Lower lobe of right lung (tissue), 2 donors: ENCODE results near the gene ROPN1. TPM values are rescaled to one million over a fixed set of nuclear protein-coding genes. Genes with fewer than 3 reads are reported as not detected.
A peak's percentile ranks its signal among the peaks of the same experiment; 100 is the strongest.
"Not testable (repeated sequence)": the region's sequence is repeated elsewhere in the genome, so short reads cannot be mapped to it uniquely, and the experiment has no call there.

Experiments
- ATAC-seq, 2 donors: fragments of 200-7000 bp; cut with Tn5 transposase; one replicate each; pipeline ENCODE4 v1.9.1; 2020 to 2022; ENCODE audit warnings: mild to moderate bottlenecking in 2 of 2, moderate library complexity in 2 of 2
- DNase-seq: peaks from one replicate; pipeline ENCODE4 v3.0.0-alpha.2; 2020
- H3K27ac ChIP-seq: fragments of 200-600 bp; one replicate; pipeline ENCODE4 v1.8.0; 2022
- H3K27me3 ChIP-seq: fragments of 200-600 bp; one replicate; pipeline ENCODE4 v1.8.0; 2022; ENCODE audit warnings: low read depth
- H3K36me3 ChIP-seq: fragments of 200-600 bp; one replicate; pipeline ENCODE4 v1.8.0; 2022; ENCODE audit warnings: mild to moderate bottlenecking
- H3K4me1 ChIP-seq: fragments of 200-600 bp; one replicate; pipeline ENCODE4 v1.8.0; 2022
- H3K4me3 ChIP-seq: fragments of 200-600 bp; one replicate; pipeline ENCODE4 v1.8.0; 2022; ENCODE audit warnings: mild to moderate bottlenecking
- H3K9me3 ChIP-seq: fragments of 200-600 bp; one replicate; pipeline ENCODE4 v1.8.0; 2022
- intact Hi-C: fragments of 100-400 bp; cut with DNase I; formaldehyde crosslinking; loops from one replicate; pipeline ENCODE4 v1.11.0; 2022
- total RNA-seq: library from RNA; stranded (reverse); fragmentation: NEBNext Ultra II Directional; extraction: Animal tissue kit (Norgen Biotek cat#: 25700); gene quantifications from one replicate; pipeline ENCODE4 v1.2.1, GENCODE V29; 2021
- TF ChIP-seq, protein P1 (sequence below): fragments of 200-600 bp; IDR thresholded peaks from one replicate; pipeline ENCODE4 v1.8.0; 2022; ENCODE audit warnings: antibody characterized with exemption, mild to moderate bottlenecking
- donor health status: DM: no; HTN: yes; CAD: no; lungs with severe emphysema.

The ROPN1 gene
- total RNA-seq, 1 donor from 2014 or later, result not detected

- Histone ChIP-seq H3K27ac (no peak overlapping the region), H3K36me3 (no peaks in the 10 kb centered on the region), H3K9me3 (no peaks in the 10 kb centered on the region), H3K27me3 (peaks cover 4% of the 10 kb centered on the region), H3K4me1 (no peaks in the 10 kb centered on the region), H3K4me3 (no peak overlapping the region)
- TF ChIP-seq, protein P1, sequence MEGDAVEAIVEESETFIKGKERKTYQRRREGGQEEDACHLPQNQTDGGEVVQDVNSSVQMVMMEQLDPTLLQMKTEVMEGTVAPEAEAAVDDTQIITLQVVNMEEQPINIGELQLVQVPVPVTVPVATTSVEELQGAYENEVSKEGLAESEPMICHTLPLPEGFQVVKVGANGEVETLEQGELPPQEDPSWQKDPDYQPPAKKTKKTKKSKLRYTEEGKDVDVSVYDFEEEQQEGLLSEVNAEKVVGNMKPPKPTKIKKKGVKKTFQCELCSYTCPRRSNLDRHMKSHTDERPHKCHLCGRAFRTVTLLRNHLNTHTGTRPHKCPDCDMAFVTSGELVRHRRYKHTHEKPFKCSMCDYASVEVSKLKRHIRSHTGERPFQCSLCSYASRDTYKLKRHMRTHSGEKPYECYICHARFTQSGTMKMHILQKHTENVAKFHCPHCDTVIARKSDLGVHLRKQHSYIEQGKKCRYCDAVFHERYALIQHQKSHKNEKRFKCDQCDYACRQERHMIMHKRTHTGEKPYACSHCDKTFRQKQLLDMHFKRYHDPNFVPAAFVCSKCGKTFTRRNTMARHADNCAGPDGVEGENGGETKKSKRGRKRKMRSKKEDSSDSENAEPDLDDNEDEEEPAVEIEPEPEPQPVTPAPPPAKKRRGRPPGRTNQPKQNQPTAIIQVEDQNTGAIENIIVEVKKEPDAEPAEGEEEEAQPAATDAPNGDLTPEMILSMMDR, result no peak
- intact Hi-C loops, result no loop called here
- ATAC-seq (no peak), DNase-seq (no peak)
These were observed 27.4 kb upstream of the ROPN1 start for GRCh38 chr3:124019291-124019690.

DNA sequence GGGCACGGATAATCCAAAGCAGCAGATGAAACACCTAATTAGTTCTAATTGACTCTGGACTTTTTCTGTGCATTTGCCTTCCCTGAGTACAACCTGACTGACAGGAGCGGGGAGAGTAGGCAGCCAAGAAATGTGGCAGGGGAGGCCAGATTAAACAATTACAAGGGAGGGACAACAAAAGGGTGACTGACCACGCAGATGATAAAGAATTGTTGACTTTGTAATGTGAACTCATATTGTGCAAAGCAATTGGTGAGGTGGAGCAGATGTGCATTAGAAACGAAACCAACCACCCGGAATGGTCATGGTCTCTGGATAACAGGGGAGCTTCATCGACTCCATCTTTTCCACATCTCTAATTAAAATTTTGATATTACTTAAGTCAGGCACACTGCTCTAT, 25.6 kb upstream of the ROPN1 start:
- H3K4me3 ChIP-seq, ATAC-seq, H3K9me3 ChIP-seq, H3K4me1 ChIP-seq, H3K27ac ChIP-seq, DNase-seq, intact Hi-C loops, H3K27me3 ChIP-seq, H3K36me3 ChIP-seq: not testable (repeated sequence)

GRCh38 chr3:124016483-124016882, 24.6 kb upstream of the ROPN1 start:
- H3K4me3 ChIP-seq, H3K4me1 ChIP-seq, H3K36me3 ChIP-seq, H3K27me3 ChIP-seq, intact Hi-C loops, DNase-seq, H3K27ac ChIP-seq, H3K9me3 ChIP-seq: not testable (repeated sequence)
- TF ChIP-seq, protein P1, result peak; percentile 51
- peak; percentile 74 to 78 for ATAC-seq

GRCh38 chr3:124014366-124014942, 22.5 kb upstream of the ROPN1 start:
- H3K9me3 ChIP-seq, result no peaks in the 10 kb centered on the region
- peaks cover 4% of the 10 kb centered on the region for H3K27me3 ChIP-seq
- ATAC-seq (no peak), DNase-seq (no peak)
- no peak overlapping the region for H3K4me3 ChIP-seq
- no peaks in the 10 kb centered on the region for H3K36me3 ChIP-seq
- TF ChIP-seq, protein P1, result no peak
- no peaks in the 10 kb centered on the region for H3K4me1 ChIP-seq
- H3K27ac ChIP-seq, result no peak overlapping the region
- intact Hi-C loops, result no loop called here

GRCh38 chr3:124008321-124008720, 16.4 kb upstream of the ROPN1 start:
- intact Hi-C loops, ATAC-seq, H3K4me1 ChIP-seq, H3K27ac ChIP-seq, H3K4me3 ChIP-seq, DNase-seq, H3K36me3 ChIP-seq, H3K9me3 ChIP-seq, H3K27me3 ChIP-seq: not testable (repeated sequence)

DNA sequence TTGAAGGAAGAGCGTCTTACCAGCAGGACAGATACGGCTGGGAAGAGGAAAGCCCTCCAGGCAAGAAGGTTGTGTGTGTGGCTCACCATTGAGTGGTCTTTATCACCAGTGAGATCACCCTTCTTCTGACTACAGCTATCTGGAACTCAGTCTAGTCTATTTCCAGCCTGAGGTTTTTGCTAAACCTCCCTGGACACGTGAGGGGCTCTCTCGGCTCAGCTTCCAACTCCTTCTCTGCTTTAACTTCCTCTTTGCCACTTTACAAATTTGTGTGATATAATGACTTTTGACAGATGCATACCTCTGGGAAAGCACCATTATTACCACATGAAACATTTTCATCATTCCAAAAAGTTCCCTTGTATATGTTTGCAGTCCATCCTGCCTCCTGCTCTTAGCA, 15.3 kb upstream of the ROPN1 start:
- Histone ChIP-seq H3K27me3 (no peaks in the 10 kb centered on the region), H3K4me3 (no peak overlapping the region), H3K4me1 (no peaks in the 10 kb centered on the region), H3K9me3 (no peaks in the 10 kb centered on the region), H3K27ac (no peak overlapping the region), H3K36me3 (no peaks in the 10 kb centered on the region)
- intact Hi-C loops, result no loop called here
- TF ChIP-seq, protein P1, result no peak
- DNase-seq (no peak), ATAC-seq (no peak)

DNA sequence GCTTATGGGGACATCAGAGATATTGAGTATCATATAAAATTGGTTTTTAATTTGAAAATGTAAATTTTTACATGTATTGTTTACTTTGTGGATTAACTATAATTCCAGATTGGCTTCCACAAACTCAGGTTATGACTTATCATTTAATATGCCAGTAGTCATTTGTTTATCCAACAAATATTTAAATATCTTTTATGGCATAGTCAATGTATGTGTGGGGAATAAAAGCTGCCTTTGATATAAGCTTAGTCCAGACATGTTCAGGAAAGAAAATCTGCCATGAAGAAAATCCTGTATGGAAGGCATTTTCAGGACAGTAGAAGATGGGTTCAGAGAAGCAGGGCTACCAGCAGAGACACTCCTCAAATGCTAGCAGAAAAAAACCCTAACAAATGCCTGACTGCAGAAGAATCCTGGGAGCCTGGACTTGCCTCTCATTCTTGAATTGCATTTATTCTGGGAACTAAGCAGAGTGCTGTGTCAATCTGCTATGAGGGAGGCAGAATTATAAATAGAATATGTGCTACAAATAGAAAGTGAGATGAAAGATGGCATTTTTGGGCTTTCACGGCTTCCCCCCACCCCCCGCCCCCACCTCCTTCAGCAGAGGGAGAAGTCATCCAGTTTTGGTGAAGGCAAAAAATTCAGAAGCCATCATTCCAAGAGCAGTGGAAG, 10.6 kb upstream of the ROPN1 start:
- H3K9me3 ChIP-seq, intact Hi-C loops, H3K4me3 ChIP-seq, H3K4me1 ChIP-seq, H3K27ac ChIP-seq, H3K27me3 ChIP-seq, DNase-seq, H3K36me3 ChIP-seq, ATAC-seq: not testable (repeated sequence)

GRCh38 chr3:124001366-124001765, 9.4 kb upstream of the ROPN1 start:
- H3K27me3 ChIP-seq, H3K4me3 ChIP-seq, H3K27ac ChIP-seq, DNase-seq, H3K36me3 ChIP-seq, ATAC-seq, intact Hi-C loops, H3K4me1 ChIP-seq, H3K9me3 ChIP-seq: not testable (repeated sequence)
